Mesendoderm (in vitro differentiated cells): Measurements from ENCODE around the gene ALDH1L1.

Source experiments
- DNase-seq: peaks from one replicate; pipeline ENCODE4 v3.0.0; 2013
- H2AK5ac ChIP-seq: 2 replicates; pipeline ENCODE4 v1.6.1; 2013; ENCODE audit warnings: low read length, inconsistent platforms
- H2BK120ac ChIP-seq: 2 replicates; pipeline ENCODE4 v1.6.1; 2013; ENCODE audit warnings: low read depth, mild to moderate bottlenecking, low read length, moderate library complexity, mixed read lengths
- H2BK15ac ChIP-seq: replicated peaks from 2 replicates; pipeline ENCODE4 v1.6.1; 2013; ENCODE audit warnings: low read depth, mild to moderate bottlenecking, moderate library complexity
- H2BK5ac ChIP-seq: 2 replicates; pipeline ENCODE4 v1.6.1; 2013; ENCODE audit warnings: low read length, inconsistent platforms
- H3K18ac ChIP-seq: 2 replicates; pipeline ENCODE4 v1.6.1; 2013; ENCODE audit warnings: mild to moderate bottlenecking, low read length, mixed read lengths
- H3K23ac ChIP-seq: one replicate; pipeline ENCODE4 v1.6.1; 2013; ENCODE audit warnings: low read length
- H3K27ac ChIP-seq: 2 replicates; pipeline ENCODE4 v1.5.1; 2013; ENCODE audit warnings: low read depth, mild to moderate bottlenecking, inconsistent platforms, low read length, moderate library complexity
- H3K27me3 ChIP-seq: 2 replicates; pipeline ENCODE4 v1.6.1; 2013; ENCODE audit warnings: low read length, control low read depth, mild to moderate bottlenecking, inconsistent platforms; ENCODE audit not compliant: insufficient read depth, poor library complexity
- H3K36me3 ChIP-seq: 2 replicates; pipeline ENCODE4 v1.6.1; 2013; ENCODE audit warnings: low read length, inconsistent platforms; ENCODE audit not compliant: control insufficient read depth, insufficient read depth
- H3K4ac ChIP-seq: one replicate; pipeline ENCODE4 v1.6.1; 2013; ENCODE audit warnings: low read depth, mild to moderate bottlenecking, low read length, moderate library complexity
- H3K4me1 ChIP-seq: 2 replicates; pipeline ENCODE4 v1.6.1; 2013; ENCODE audit warnings: low read depth, low read length, inconsistent platforms; ENCODE audit not compliant: control insufficient read depth
- H3K4me2 ChIP-seq: 2 replicates; pipeline ENCODE4 v1.6.1; 2013; ENCODE audit warnings: low read length
- H3K4me3 ChIP-seq: 2 replicates; pipeline ENCODE4 v1.5.1; 2013; ENCODE audit warnings: mild to moderate bottlenecking, low read length
- H3K56ac ChIP-seq: one replicate; pipeline ENCODE4 v1.6.1; 2013; ENCODE audit warnings: low read length
- H3K79me1 ChIP-seq: 2 replicates; pipeline ENCODE4 v1.6.1; 2013; ENCODE audit warnings: low read length, inconsistent platforms
- H3K79me2 ChIP-seq: 2 replicates; pipeline ENCODE4 v1.6.1; 2013; ENCODE audit warnings: mild to moderate bottlenecking, low read length; ENCODE audit not compliant: control insufficient read depth, insufficient read depth
- H3K9ac ChIP-seq: 2 replicates; pipeline ENCODE4 v1.6.1; 2013; ENCODE audit warnings: low read length, inconsistent platforms
- H4K5ac ChIP-seq: one replicate; pipeline ENCODE4 v1.6.1; 2013; ENCODE audit warnings: low read length
- H4K8ac ChIP-seq: one replicate; pipeline ENCODE4 v1.6.1; 2013; ENCODE audit warnings: low read depth, mild to moderate bottlenecking, control low read depth, low read length, moderate library complexity
- WGBS: extraction: QIAGEN DNeasy Blood & Tissue Kit; methylation state at CpG from one replicate; pipeline ENCODE4 v1.1.7; 2013; ENCODE audit warnings: low lambda C conversion rate, missing lambda C conversion rate; ENCODE audit not compliant: insufficient coverage; ENCODE audit errors: extremely low coverage; 5-methylcytosine and 5-hydroxymethylcytosine counted together

The ALDH1L1 gene

GRCh38 chr3:126065876-126066275 lies 114.5 kb downstream of the ALDH1L1 start:
- Histone ChIP-seq H3K4me1 (no peaks in the 10 kb centered on the region), H3K23ac (no peak overlapping the region), H3K18ac (no peak overlapping the region), H2AK5ac (no peak overlapping the region), H3K56ac (no peak overlapping the region), H3K36me3 (no peaks in the 10 kb centered on the region), H2BK5ac (no peak overlapping the region), H3K27ac (no peak overlapping the region), H4K8ac (no peak overlapping the region), H3K79me2 (no peaks in the 10 kb centered on the region), H3K4ac (no peak overlapping the region), H2BK15ac (no peak overlapping the region), H3K79me1 (no peaks in the 10 kb centered on the region), H3K4me2 (no peak overlapping the region), H3K4me3 (no peak overlapping the region), H2BK120ac (no peak overlapping the region), H3K27me3 (no peaks in the 10 kb centered on the region), H3K9ac (no peak overlapping the region), H4K5ac (no peak overlapping the region)
- no CpG with 5 or more reads among the region's 3 CpGs for WGBS
- no peak for DNase-seq

- Histone ChIP-seq H3K18ac (no peak overlapping the region), H3K36me3 (no peaks in the 10 kb centered on the region), H3K4ac (no peak overlapping the region), H3K23ac (no peak overlapping the region), H2BK5ac (no peak overlapping the region), H3K79me1 (no peaks in the 10 kb centered on the region), H4K5ac (no peak overlapping the region), H2AK5ac (no peak overlapping the region), H3K4me3 (no peak overlapping the region), H3K27me3 (no peaks in the 10 kb centered on the region), H3K4me2 (no peak overlapping the region), H4K8ac (no peak overlapping the region), H2BK15ac (no peak overlapping the region), H3K9ac (no peak overlapping the region), H3K56ac (no peak overlapping the region), H3K4me1 (no peaks in the 10 kb centered on the region), H3K27ac (no peak overlapping the region), H3K79me2 (no peaks in the 10 kb centered on the region), H2BK120ac (no peak overlapping the region)
- no CpG with 5 or more reads among the region's 10 CpGs for WGBS
- DNase-seq: no peak
Observed at GRCh38 chr3:126064627-126065258, 115.6 kb downstream of the ALDH1L1 start.

GRCh38 chr3:126063358-126063965 lies 116.9 kb downstream of the ALDH1L1 start:
- no peak overlapping the region for H2BK5ac ChIP-seq
- no peak overlapping the region for H4K8ac ChIP-seq
- H3K9ac ChIP-seq: no peak overlapping the region
- no peak overlapping the region for H3K4me2 ChIP-seq
- DNase-seq: no peak
- H2BK15ac ChIP-seq: no peak overlapping the region
- H3K4ac ChIP-seq: no peak overlapping the region
- no CpG with 5 or more reads among the region's 8 CpGs for WGBS
- H4K5ac ChIP-seq: no peak overlapping the region
- no peak overlapping the region for H3K56ac ChIP-seq
- no peak overlapping the region for H3K23ac ChIP-seq
- H3K18ac ChIP-seq: no peak overlapping the region
- no peak overlapping the region for H3K4me3 ChIP-seq
- H3K79me1 ChIP-seq: no peaks in the 10 kb centered on the region
- no peaks in the 10 kb centered on the region for H3K79me2 ChIP-seq
- no peak overlapping the region for H3K27ac ChIP-seq
- H3K4me1 ChIP-seq: no peaks in the 10 kb centered on the region
- H2BK120ac ChIP-seq: no peak overlapping the region
- H3K36me3 ChIP-seq: no peaks in the 10 kb centered on the region
- H2AK5ac ChIP-seq: no peak overlapping the region
- H3K27me3 ChIP-seq: no peaks in the 10 kb centered on the region

- H3K27me3 ChIP-seq: no peaks in the 10 kb centered on the region
- H3K4ac ChIP-seq: no peak overlapping the region
- no peak overlapping the region for H2BK15ac ChIP-seq
- H3K36me3 ChIP-seq: no peaks in the 10 kb centered on the region
- H3K79me2 ChIP-seq: no peaks in the 10 kb centered on the region
- no CpG with 5 or more reads among the region's 8 CpGs for WGBS
- H2BK120ac ChIP-seq: no peak overlapping the region
- no peak overlapping the region for H3K9ac ChIP-seq
- no peak overlapping the region for H3K18ac ChIP-seq
- no peaks in the 10 kb centered on the region for H3K4me1 ChIP-seq
- H3K79me1 ChIP-seq: no peaks in the 10 kb centered on the region
- no peak overlapping the region for H3K23ac ChIP-seq
- H4K5ac ChIP-seq: no peak overlapping the region
- H2BK5ac ChIP-seq: no peak overlapping the region
- H2AK5ac ChIP-seq: no peak overlapping the region
- H3K56ac ChIP-seq: no peak overlapping the region
- H3K4me3 ChIP-seq: no peak overlapping the region
- no peak overlapping the region for H3K4me2 ChIP-seq
- H3K27ac ChIP-seq: no peak overlapping the region
- no peak for DNase-seq
- no peak overlapping the region for H4K8ac ChIP-seq
Observed at GRCh38 chr3:126061301-126062032, 118.9 kb downstream of the ALDH1L1 start.

- H2AK5ac ChIP-seq: no peak overlapping the region
- no peak overlapping the region for H3K23ac ChIP-seq
- H3K4me2 ChIP-seq: no peak overlapping the region
- H3K27me3 ChIP-seq: no peaks in the 10 kb centered on the region
- H2BK15ac ChIP-seq: no peak overlapping the region
- H3K18ac ChIP-seq: no peak overlapping the region
- DNase-seq: no peak
- no peak overlapping the region for H3K4ac ChIP-seq
- H3K36me3 ChIP-seq: no peaks in the 10 kb centered on the region
- H3K79me2 ChIP-seq: no peaks in the 10 kb centered on the region
- no peak overlapping the region for H2BK5ac ChIP-seq
- H3K56ac ChIP-seq: no peak overlapping the region
- no peak overlapping the region for H4K8ac ChIP-seq
- no peak overlapping the region for H4K5ac ChIP-seq
- no peaks in the 10 kb centered on the region for H3K79me1 ChIP-seq
- H3K27ac ChIP-seq: no peak overlapping the region
- no CpG with 5 or more reads among the region's 7 CpGs for WGBS
- H3K9ac ChIP-seq: no peak overlapping the region
- H3K4me1 ChIP-seq: no peaks in the 10 kb centered on the region
- no peak overlapping the region for H2BK120ac ChIP-seq
- H3K4me3 ChIP-seq: no peak overlapping the region
Observed at GRCh38 chr3:126060613-126061145, 119.7 kb downstream of the ALDH1L1 start.
